Measurements from ENCODE around the gene NF1.

- TF ChIP-seq ZNF423 (CRISPR knock-in tag; IDR thresholded peaks at IDR 0.05) (no peak), FOXK1 (CRISPR knock-in tag; IDR thresholded peaks at IDR 0.05) (no peak), CTCF (IDR thresholded peaks at IDR 0.05) (no peak), ETV6 (CRISPR knock-in tag; IDR thresholded peaks at IDR 0.05) (no peak), MAX (CRISPR knock-in tag; IDR thresholded peaks at IDR 0.05) (no peak), CREM (CRISPR knock-in tag; IDR thresholded peaks at IDR 0.05) (no peak), ZNF219 (CRISPR knock-in tag; IDR thresholded peaks at IDR 0.05; ENCODE audit: borderline replicate concordance) (no peak)
Observed at GRCh38 chr17:31412511-31412910, 317.7 kb downstream of the NF1 start.
